GM23338 (cell line): ENCODE results near the gene RAB43. TPM values are rescaled to one million over a fixed set of nuclear protein-coding genes. Genes with fewer than 3 reads are reported as not detected.

Source experiments
- ATAC-seq: fragments of 200-7000 bp; cut with Tn5 transposase; 3 replicates; pipeline ENCODE4 v1.9.1; 2020
- DNase-seq: peaks from one replicate; pipeline ENCODE4 v3.0.0-alpha.2; 2015; ENCODE audit warnings: low spot score
- H2AFZ ChIP-seq: fragments of 200-600 bp; sonication (generic); 2 replicates; pipeline ENCODE4 v1.8.0; 2016; ENCODE audit warnings: antibody characterized with exemption, mild to moderate bottlenecking, moderate library complexity
- H3F3A ChIP-seq: fragments of 200-600 bp; sonication (generic); replicated peaks from 2 replicates; pipeline ENCODE4 v1.8.0; 2017; ENCODE audit warnings: antibody characterized with exemption, mixed run types, low read depth
- H3K27ac ChIP-seq: fragments of 200-600 bp; sonication (generic); 2 replicates; pipeline ENCODE4 v1.6.1; 2016; ENCODE audit warnings: low read depth
- H3K27me3 ChIP-seq: fragments of 200-600 bp; sonication (generic); 2 replicates; pipeline ENCODE4 v1.8.0; 2016; ENCODE audit warnings: mild to moderate bottlenecking, mixed run types, moderate library complexity; ENCODE audit not compliant: insufficient read depth
- H3K36me3 ChIP-seq: fragments of 200-600 bp; sonication (generic); 2 replicates; pipeline ENCODE4 v1.8.0; 2016; ENCODE audit warnings: mild to moderate bottlenecking; ENCODE audit not compliant: insufficient read depth
- H3K4me1 ChIP-seq: fragments of 200-600 bp; sonication (generic); 2 replicates; pipeline ENCODE4 v1.8.0; 2016; ENCODE audit warnings: mild to moderate bottlenecking, moderate library complexity; ENCODE audit not compliant: insufficient read depth
- H3K4me2 ChIP-seq: fragments of 200-600 bp; sonication (generic); 2 replicates; pipeline ENCODE4 v1.7.1; 2017; ENCODE audit warnings: mixed run types
- H3K4me3 ChIP-seq: fragments of 200-600 bp; sonication (generic); 2 replicates; pipeline ENCODE4 v1.6.1; 2016; ENCODE audit warnings: mixed run types
- H3K79me2 ChIP-seq: fragments of 200-600 bp; sonication (generic); replicated peaks from 2 replicates; pipeline ENCODE4 v1.8.0; 2017; ENCODE audit warnings: mild to moderate bottlenecking; ENCODE audit not compliant: insufficient read depth
- H3K9me2 ChIP-seq: fragments of 200-600 bp; sonication (generic); 2 replicates; pipeline ENCODE4 v1.8.0; 2017; ENCODE audit not compliant: insufficient read depth
- H4K20me1 ChIP-seq: fragments of 200-600 bp; sonication (generic); replicated peaks from 2 replicates; pipeline ENCODE4 v1.8.0; 2017; ENCODE audit warnings: mild to moderate bottlenecking; ENCODE audit not compliant: insufficient read depth
- H3K27ac Mint-ChIP-seq: 2 replicates; pipeline ENCODE4 v1.8.0; 2020; ENCODE audit warnings: inconsistent platforms, mild to moderate bottlenecking, moderate library complexity, mixed read lengths
- H3K27me3 Mint-ChIP-seq: 3 replicates; pipeline ENCODE4 v1.8.0; 2022; ENCODE audit warnings: low read depth, mild to moderate bottlenecking, moderate library complexity, mixed read lengths, inconsistent platforms; ENCODE audit not compliant: insufficient read depth, poor library complexity
- H3K36me3 Mint-ChIP-seq: 3 replicates; pipeline ENCODE4 v1.8.0; 2021; ENCODE audit warnings: low read depth, mild to moderate bottlenecking, inconsistent platforms, moderate library complexity, mixed read lengths
- H3K4me1 Mint-ChIP-seq: 3 replicates; pipeline ENCODE4 v1.8.0; 2020; ENCODE audit warnings: mild to moderate bottlenecking, inconsistent platforms, mixed read lengths
- H3K4me3 Mint-ChIP-seq: 3 replicates; pipeline ENCODE4 v1.8.0; 2021; ENCODE audit warnings: moderate library complexity, mild to moderate bottlenecking, inconsistent platforms, mixed read lengths
- H3K9me3 Mint-ChIP-seq: 3 replicates; pipeline ENCODE4 v1.8.0; 2020; ENCODE audit warnings: moderate library complexity, mild to moderate bottlenecking, inconsistent platforms, mixed read lengths
- JUNB ChIP-seq: IDR thresholded peaks from one replicate; pipeline ENCODE4 v1.6.1; 2016; ENCODE audit warnings: antibody characterized with exemption; ENCODE audit not compliant: unreplicated experiment
- POLR2AphosphoS5 ChIP-seq: IDR thresholded peaks from 2 replicates; pipeline ENCODE4 v1.6.1; 2016; ENCODE audit warnings: antibody characterized with exemption, low read depth
- REST ChIP-seq: IDR thresholded peaks from one replicate; pipeline ENCODE4 v1.6.1; 2018; ENCODE audit warnings: antibody characterized with exemption; ENCODE audit not compliant: unreplicated experiment
- STAT1 ChIP-seq: IDR thresholded peaks from one replicate; pipeline ENCODE4 v1.6.1; 2016; ENCODE audit warnings: antibody characterized with exemption; ENCODE audit not compliant: unreplicated experiment
- long read RNA-seq: library from polyadenylated mRNA; unstranded; transcript quantifications from one replicate; pipeline ENCODE4 v2.0.0, GENCODE V29; 2020; ENCODE audit not compliant: unreplicated experiment
- polyA plus RNA-seq: library from polyadenylated mRNA; unstranded; fragments of >200 nt; fragmentation: Nextera tagmentation; extraction: Ambion mirVana; gene quantifications from 2 replicates; pipeline ENCODE4 v1.2.1, GENCODE V29; 2016
- total RNA-seq: library from RNA; depleted of rRNA; stranded (reverse); fragments of >200 nt; shearing (Covaris generic); gene quantifications from 2 replicates; pipeline ENCODE4 v1.2.3, GENCODE V29; 2014; rRNA removed
- TF ChIP-seq, protein P1 (sequence below): fragments of 250-450 bp; sonication (Bioruptor Pico); IDR thresholded peaks from 2 replicates; pipeline ENCODE4 v1.5.0; 2020; ENCODE audit warnings: mild to moderate bottlenecking, moderate library complexity
- TF ChIP-seq, protein P2 (sequence below): IDR thresholded peaks from 2 replicates; pipeline ENCODE4 v1.6.1; 2016; ENCODE audit warnings: antibody characterized with exemption

The RAB43 gene
- 32.5 and 37.0 TPM in 2 replicates for total RNA-seq
- polyA plus RNA-seq, result 5.7 and 7.3 TPM in 2 replicates
- long read RNA-seq, full-length matches to known transcripts, result 4 of 4 reads
- long read RNA-seq, partial matches to known transcripts, result 0 of 4 reads
- long read RNA-seq, other reads (novel, unspliced or antisense), result 0 of 4 reads

DNA sequence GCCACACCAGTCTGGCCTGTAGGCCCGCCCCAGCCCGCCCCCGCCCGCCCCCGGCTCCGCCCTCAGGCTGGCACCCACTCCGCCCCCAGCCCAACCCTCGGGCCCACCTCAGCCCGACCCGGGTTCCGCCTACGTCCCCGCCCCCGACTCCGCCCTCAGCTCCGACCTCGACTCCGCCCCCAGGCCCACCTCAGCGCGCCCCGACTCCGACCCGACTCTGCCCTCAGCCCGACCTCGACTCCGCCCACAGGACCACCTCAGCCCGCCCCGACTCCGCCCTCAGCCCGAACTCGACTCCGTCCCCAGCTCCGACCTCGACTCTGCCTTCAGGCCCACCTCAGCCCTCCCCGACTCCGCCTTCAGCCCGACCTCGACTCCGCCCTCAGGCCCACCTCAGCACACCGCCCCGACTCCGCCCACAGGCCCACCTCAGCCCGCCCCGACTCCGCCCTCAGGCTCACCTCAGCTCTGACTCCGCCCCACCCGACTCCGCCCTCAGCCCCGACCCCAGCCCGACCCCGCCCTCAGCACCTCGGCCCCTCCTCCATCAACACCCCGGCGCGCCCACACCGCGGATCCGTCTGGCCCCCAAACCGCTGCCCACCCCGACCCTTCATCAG lies at the start of gene RAB43:
Gene RAB43 (minus strand): TSS at position 13 of the 620 bp plus-strand sequence. CDS start 315 bp downstream, outside the sequence.
- H3K4me1 Mint-ChIP-seq, result peaks cover 42% of the 10 kb centered on the region
- 0 out of 2 replicates have a peak, but pooled peaks cover 3% of the 10 kb centered on the region for H3K36me3 ChIP-seq
- peak within 1 kb of the TSS; percentile 98 for H2AFZ ChIP-seq
- H3K4me1 ChIP-seq, result peaks cover 39% of the 10 kb centered on the region
- H3K4me3 ChIP-seq, result peak within 1 kb of the TSS; percentile 92
- no peaks in the 10 kb centered on the region for H3K27me3 ChIP-seq
- TF ChIP-seq, protein P1, sequence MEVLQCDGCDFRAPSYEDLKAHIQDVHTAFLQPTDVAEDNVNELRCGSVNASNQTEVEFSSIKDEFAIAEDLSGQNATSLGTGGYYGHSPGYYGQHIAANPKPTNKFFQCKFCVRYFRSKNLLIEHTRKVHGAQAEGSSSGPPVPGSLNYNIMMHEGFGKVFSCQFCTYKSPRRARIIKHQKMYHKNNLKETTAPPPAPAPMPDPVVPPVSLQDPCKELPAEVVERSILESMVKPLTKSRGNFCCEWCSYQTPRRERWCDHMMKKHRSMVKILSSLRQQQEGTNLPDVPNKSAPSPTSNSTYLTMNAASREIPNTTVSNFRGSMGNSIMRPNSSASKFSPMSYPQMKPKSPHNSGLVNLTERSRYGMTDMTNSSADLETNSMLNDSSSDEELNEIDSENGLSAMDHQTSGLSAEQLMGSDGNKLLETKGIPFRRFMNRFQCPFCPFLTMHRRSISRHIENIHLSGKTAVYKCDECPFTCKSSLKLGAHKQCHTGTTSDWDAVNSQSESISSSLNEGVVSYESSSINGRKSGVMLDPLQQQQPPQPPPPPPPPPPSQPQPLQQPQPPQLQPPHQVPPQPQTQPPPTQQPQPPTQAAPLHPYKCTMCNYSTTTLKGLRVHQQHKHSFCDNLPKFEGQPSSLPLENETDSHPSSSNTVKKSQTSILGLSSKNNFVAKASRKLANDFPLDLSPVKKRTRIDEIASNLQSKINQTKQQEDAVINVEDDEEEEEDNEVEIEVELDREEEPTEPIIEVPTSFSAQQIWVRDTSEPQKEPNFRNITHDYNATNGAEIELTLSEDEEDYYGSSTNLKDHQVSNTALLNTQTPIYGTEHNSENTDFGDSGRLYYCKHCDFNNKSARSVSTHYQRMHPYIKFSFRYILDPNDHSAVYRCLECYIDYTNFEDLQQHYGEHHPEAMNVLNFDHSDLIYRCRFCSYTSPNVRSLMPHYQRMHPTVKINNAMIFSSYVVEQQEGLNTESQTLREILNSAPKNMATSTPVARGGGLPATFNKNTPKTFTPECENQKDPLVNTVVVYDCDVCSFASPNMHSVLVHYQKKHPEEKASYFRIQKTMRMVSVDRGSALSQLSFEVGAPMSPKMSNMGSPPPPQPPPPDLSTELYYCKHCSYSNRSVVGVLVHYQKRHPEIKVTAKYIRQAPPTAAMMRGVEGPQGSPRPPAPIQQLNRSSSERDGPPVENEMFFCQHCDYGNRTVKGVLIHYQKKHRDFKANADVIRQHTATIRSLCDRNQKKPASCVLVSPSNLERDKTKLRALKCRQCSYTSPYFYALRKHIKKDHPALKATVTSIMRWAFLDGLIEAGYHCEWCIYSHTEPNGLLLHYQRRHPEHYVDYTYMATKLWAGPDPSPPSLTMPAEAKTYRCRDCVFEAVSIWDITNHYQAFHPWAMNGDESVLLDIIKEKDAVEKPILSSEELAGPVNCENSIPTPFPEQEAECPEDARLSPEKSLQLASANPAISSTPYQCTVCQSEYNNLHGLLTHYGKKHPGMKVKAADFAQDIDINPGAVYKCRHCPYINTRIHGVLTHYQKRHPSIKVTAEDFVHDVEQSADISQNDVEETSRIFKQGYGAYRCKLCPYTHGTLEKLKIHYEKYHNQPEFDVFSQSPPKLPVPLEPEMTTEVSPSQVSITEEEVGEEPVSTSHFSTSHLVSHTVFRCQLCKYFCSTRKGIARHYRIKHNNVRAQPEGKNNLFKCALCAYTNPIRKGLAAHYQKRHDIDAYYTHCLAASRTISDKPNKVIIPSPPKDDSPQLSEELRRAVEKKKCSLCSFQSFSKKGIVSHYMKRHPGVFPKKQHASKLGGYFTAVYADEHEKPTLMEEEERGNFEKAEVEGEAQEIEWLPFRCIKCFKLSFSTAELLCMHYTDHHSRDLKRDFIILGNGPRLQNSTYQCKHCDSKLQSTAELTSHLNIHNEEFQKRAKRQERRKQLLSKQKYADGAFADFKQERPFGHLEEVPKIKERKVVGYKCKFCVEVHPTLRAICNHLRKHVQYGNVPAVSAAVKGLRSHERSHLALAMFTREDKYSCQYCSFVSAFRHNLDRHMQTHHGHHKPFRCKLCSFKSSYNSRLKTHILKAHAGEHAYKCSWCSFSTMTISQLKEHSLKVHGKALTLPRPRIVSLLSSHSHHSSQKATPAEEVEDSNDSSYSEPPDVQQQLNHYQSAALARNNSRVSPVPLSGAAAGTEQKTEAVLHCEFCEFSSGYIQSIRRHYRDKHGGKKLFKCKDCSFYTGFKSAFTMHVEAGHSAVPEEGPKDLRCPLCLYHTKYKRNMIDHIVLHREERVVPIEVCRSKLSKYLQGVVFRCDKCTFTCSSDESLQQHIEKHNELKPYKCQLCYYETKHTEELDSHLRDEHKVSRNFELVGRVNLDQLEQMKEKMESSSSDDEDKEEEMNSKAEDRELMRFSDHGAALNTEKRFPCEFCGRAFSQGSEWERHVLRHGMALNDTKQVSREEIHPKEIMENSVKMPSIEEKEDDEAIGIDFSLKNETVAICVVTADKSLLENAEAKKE (CRISPR knock-in tag), result no peak
- peak; percentile 68 for TF ChIP-seq STAT1
- peaks cover 33% of the 10 kb centered on the region for H3K79me2 ChIP-seq
- no peaks in the 10 kb centered on the region; the same call in 2 of the 3 replicates for H3K9me3 Mint-ChIP-seq
- peak within 1 kb of the TSS; percentile 35 for H3K27ac ChIP-seq
- peak within 1 kb of the TSS; percentile 81 for H3K4me3 Mint-ChIP-seq
- H3K4me2 ChIP-seq, result peak within 1 kb of the TSS; percentile 97
- peaks cover 4% of the 10 kb centered on the region; the same call in 1 of the 2 replicates for H4K20me1 ChIP-seq
- ATAC-seq (peak; percentile 68), DNase-seq (peak; percentile 97)
- peak within 1 kb of the TSS; percentile 95 for H3K27ac Mint-ChIP-seq
- H3F3A ChIP-seq, result peaks cover 8% of the 10 kb centered on the region
- H3K27me3 Mint-ChIP-seq, result peaks cover 16% of the 10 kb centered on the region
- peaks cover 5% of the 10 kb centered on the region for H3K36me3 Mint-ChIP-seq
- no peaks in the 10 kb centered on the region for H3K9me2 ChIP-seq

DNA sequence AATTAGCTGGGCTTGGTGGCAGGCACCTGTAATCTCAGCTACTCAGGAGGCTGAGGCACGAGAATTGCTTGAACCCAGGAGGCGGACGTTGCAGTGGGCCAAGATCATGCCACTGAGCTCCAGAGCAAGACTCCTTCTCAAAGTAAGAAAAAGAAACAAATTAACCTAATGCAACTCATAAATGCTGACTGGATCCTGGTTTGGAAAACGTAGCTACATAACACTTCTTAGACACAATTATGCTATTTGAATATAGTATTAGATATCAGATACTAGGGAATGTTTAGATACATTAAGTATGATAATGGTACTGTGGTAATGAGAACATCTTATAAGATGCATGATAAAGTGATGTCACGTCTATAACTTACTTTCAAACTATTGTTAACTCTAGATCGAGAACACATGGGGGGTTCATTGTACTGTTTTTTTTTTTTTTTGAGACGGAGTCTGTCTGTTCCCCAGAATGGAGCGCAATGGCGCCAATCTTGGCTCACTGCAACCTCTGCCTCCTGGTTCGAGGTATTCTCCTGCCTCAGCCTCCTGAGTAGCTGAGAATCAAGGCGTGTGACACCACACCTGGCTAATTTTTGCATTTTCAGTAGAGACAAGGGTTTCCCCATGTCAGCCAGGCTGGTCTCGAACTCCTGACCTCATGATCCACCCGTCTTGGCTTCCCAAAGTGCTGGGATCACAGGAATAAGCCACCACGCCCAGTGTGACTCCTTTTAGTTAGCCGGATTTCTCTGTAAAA lies 45.2 kb upstream of the RAB43 start:
- TF ChIP-seq REST (no peak), POLR2AphosphoS5 (no peak), JUNB (no peak)
- TF ChIP-seq, protein P2, sequence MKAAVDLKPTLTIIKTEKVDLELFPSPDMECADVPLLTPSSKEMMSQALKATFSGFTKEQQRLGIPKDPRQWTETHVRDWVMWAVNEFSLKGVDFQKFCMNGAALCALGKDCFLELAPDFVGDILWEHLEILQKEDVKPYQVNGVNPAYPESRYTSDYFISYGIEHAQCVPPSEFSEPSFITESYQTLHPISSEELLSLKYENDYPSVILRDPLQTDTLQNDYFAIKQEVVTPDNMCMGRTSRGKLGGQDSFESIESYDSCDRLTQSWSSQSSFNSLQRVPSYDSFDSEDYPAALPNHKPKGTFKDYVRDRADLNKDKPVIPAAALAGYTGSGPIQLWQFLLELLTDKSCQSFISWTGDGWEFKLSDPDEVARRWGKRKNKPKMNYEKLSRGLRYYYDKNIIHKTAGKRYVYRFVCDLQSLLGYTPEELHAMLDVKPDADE, result no peak
- no peak overlapping the region for H3K4me2 ChIP-seq
- no peak for ATAC-seq
- no peak overlapping the region for H3K27ac Mint-ChIP-seq
- peaks cover 36% of the 10 kb centered on the region for H3K79me2 ChIP-seq
- H3K36me3 ChIP-seq, result peaks cover 50% of the 10 kb centered on the region
- peaks cover 58% of the 10 kb centered on the region for H3K36me3 Mint-ChIP-seq
- peaks cover 10% of the 10 kb centered on the region for H3K4me1 Mint-ChIP-seq
- H3K9me2 ChIP-seq, result no peaks in the 10 kb centered on the region
- H3F3A ChIP-seq, result peaks cover 61% of the 10 kb centered on the region
- no peaks in the 10 kb centered on the region for H3K9me3 Mint-ChIP-seq
- H4K20me1 ChIP-seq, result peaks cover 46% of the 10 kb centered on the region
- no peak overlapping the region for H3K4me3 Mint-ChIP-seq
- no peak overlapping the region for H2AFZ ChIP-seq
- H3K27ac ChIP-seq, result no peak overlapping the region
- H3K4me3 ChIP-seq, result no peak overlapping the region
- DNase-seq, result no peak
- H3K4me1 ChIP-seq, result peaks cover 5% of the 10 kb centered on the region; the same call in 1 of the 2 replicates
- H3K27me3 Mint-ChIP-seq, result peaks cover 10% of the 10 kb centered on the region
- H3K27me3 ChIP-seq, result no peaks in the 10 kb centered on the region
